GM18517 (cell line): ENCODE data around the gene IGFL1.
"Not testable (repeated sequence)": the region's sequence is repeated elsewhere in the genome, so short reads cannot be mapped to it uniquely, and the experiment has no call there.

Experiments used
- ATAC-seq: cut with Tn5 transposase; IDR thresholded peaks from one replicate; pipeline ENCODE4 v1.9.1; 2021; ENCODE audit warnings: mild to moderate bottlenecking, moderate library complexity; ENCODE audit not compliant: unreplicated experiment

Gene IGFL1

DNA sequence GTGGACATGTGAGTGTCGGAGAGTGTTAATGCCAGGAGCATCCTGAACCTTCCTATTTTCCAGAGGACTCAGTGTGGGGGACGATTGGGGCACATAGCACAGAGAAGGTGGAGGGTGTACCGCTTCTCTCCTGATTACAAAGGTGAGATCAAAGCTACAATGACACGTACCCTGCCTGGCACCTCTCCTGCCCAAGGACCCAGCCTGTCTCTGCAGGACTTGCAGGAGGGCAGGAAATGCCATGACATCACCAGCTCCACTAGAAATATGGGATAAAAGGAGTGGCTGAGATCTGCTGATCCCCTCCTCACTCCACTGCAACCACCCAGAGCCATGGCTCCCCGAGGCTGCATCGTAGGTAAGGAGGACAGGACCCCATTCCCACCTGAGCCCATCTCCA is at the start of gene IGFL1:
TSS of gene IGFL1 (plus strand) at position 301 of the 400 bp plus-strand sequence. CDS start at position 334, 33 bp downstream.
- no peak for ATAC-seq

GRCh38 chr19:46180701-46181387 is 48.7 kb upstream of the IGFL1 start:
- no peak for ATAC-seq

DNA sequence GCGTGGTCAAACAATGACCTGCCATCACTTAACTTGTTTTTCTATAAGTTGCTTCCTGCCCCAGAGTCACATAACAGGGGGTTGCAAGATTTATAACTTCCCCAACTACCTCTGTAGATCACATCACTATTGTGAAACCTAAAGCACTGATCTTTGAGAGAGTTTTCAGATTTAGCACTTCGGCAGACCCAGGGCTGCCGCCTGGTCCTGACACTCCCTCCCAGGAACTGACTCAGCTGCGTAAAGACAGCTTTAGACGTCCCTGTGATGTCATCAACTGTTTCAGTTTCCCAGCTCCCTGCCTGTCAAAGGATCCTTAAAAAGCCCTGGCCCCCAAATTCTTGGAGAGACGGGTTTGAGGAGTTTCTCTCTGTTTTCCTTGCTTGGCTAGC is 48.2 kb upstream of the IGFL1 start:
- ATAC-seq: no peak

DNA sequence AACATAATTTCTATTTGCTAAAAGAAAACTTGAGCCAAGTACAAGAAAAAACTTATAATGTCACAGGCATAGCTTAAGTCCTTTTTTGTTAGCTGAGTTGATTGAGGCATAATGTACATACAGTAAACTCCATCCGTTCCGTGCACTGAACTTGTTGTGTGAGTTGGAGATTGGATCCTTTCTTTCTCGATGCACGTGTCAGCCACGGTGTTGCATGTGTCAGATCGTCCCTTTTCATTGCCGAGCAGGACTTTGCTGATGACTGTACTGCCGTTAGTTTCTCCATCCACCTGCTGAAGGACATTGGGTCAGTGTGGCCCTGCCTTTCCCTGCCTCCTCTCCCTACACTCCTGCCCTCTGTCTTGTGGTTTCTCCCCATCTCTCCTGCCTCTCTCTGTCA is 47.1 kb upstream of the IGFL1 start:
- no peak for ATAC-seq

- not testable (repeated sequence) for ATAC-seq
Measured at GRCh38 chr19:46184775-46185710, 44.5 kb upstream of the IGFL1 start.

DNA sequence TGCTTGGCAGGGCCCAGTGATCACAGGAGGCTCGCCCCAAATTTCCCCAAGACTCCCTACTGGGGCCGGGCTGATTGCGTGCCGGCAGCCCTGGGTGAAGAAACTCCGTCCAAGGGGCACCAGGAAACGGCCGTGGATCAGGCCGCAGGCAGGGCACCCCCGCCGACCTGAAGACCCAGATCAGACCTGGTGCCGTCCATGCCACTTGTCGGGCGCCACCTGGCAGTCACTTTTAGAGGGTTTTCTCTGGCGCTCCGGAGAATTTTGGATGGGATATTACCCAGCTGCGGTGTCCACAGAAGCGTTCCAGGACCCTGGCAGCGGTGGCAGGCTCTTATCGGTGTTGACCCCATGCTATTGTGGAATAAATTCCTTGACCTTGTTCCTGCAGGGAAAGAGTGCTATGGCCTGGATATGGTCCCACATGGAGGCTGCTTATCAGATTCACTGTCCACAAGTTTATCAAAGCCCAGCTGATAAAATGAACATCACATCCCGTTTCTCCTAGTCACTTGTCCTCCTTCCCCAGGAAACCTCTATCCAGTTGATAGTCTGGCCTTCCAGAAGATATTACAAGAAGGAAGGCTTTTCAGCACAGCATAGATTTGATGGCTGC is 43.3 kb upstream of the IGFL1 start:
- ATAC-seq: no peak

GRCh38 chr19:46186717-46187101 is 42.8 kb upstream of the IGFL1 start:
- no peak for ATAC-seq

DNA sequence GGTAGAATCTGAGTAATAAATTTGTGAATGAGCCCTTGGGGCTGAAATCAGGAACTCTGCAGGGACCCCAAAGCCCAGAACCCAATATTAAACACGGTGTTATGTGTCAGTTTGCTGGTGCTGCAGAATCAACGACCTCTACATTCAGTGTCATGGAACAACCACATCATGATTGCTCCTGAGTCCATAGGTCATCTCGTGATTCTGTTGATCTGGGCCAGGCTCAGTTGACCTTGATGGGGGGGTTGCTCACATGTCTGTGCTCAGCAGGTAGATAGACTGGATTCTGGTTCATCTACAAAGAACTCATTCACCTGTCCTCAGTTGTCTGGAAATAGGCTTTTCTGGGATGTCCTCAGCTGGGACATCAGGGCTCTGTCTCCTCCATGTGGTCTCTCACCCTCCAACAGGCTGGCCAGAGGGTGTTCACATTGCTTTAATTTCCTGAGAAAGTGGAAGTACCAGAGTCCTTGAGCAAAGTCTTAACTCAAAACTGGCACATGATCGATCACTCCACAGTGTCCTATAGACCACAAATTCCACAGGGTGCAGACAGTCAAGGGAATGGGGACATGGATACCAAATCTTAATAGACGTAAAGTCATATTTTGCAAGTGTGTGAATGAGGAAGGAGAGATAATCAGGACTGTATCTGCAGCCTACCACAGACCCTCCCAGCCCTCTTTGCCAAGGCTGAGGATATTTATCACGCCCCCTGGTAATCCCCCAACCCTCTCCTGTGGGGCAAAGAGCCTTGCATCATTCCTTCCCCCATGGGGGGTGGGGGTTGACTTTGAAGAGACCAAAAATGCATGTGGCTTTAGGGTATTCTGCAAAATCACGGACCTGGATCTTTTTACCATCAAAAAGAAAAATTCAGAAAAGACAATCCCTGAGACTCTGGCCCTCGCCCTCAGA is 39.3 kb upstream of the IGFL1 start:
- ATAC-seq: no peak

- no peak for ATAC-seq
Measured at GRCh38 chr19:46191356-46191755, 38.2 kb upstream of the IGFL1 start.

GRCh38 chr19:46191972-46192371 is 37.6 kb upstream of the IGFL1 start:
- no peak for ATAC-seq

GRCh38 chr19:46192626-46192991 is 36.9 kb upstream of the IGFL1 start:
- ATAC-seq: not testable (repeated sequence)

DNA sequence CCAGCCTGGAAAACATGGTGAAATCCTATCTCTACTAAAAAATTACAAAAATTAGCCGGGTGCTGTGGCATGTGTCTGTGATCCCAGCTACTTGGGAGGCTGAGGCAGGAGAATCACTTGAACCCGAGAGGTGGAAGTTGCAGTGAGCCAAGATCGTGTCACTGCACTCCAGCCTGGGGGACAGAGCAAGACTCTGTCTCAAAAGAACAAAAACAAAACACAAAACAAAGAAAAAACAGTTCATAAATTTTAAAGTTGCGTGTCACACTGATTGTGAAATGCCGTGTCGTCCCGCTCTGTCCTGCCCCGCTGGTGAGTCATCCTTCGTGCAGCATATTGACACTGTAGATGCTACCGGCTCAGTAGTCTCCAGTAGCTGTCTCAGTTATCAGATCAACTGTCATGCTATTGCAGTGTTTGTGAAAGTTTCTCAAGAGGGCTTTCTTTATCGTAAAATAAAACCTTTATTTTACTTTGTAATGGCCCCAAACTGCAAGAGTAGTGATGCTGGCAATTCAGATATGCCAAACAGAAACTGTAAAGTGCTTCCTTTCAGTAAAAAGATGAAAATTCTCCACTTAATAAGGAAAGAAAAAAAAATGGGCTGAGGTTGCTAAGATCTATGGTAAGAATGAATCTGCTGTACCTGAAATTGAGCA is 36.4 kb upstream of the IGFL1 start:
- ATAC-seq: no peak

DNA sequence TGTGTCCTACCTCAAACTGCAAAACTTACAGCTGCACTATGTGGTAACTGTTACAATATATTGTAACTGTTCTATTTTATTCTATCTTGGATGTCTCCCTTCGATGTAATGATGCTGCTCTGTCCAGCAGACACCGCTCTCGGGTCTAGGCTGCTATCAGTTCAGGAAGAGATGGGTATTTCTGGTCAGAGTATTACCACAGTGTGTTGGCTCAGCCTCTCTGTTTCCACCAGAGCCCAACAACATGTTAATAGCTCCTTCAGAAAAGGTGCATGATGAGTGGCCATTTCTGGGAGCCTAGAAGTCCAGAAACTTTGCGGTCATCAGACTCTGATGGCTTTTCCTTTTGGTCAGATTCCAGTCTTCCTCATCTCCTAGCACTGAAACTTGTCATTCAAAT is 35.9 kb upstream of the IGFL1 start:
- no peak for ATAC-seq

- ATAC-seq: no peak
Measured at GRCh38 chr19:46195104-46195503, 34.4 kb upstream of the IGFL1 start.

DNA sequence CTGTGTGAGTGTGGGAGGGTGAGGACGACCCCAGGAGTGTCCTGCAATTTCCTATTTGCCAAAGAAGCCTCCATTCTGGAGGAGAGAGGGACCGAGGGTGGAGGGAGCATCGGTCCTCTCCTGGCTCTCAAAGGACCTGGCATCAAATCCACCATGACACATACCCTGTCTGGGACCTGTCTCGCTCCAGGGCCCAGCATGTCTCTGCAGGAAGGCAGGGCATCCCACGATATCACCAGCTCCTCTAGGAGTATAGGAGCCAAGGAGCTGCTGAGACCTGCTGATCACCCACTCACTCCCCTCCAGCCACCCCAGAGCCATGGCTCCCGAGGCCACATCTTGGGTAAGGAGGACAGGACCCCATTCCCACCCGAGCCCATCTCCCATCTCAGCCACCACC is 33.6 kb upstream of the IGFL1 start:
- ATAC-seq: not testable (repeated sequence)

DNA sequence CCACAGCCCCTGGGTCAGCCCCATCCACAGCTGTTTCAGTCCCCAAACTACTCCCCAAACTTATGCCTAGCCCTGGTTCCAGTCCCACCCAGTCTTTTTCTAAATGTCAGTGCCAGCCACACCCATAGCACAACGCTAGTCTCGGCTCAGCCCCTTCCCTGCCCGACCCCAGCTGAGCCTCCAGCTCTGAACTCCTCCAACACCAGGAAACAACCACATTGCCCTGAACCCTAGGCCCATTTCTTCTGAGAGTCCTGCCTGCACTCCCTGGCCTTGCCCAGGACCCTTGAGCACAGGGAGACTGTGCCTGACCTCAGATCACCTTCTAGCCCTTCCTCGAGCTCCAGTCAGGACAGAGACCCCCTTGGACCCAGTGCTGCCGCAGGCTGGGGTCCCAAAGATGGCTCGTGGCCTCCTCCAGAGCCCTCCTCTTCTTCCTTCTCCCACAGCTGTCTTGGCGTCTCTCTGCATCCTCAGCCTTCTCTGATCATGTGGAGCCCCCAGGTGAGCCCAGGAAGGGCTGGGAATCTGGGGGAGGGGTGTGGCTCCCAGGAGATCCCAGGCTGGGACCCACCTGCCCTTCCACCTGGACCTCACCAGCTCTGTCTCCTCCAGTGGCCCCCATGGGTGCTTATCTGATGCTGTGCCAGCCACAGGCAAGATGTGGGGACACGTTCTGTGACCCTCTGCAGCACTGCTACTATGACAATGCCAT is 33.0 kb upstream of the IGFL1 start:
- no peak for ATAC-seq

GRCh38 chr19:46197314-46198070 is 32.0 kb upstream of the IGFL1 start:
- no peak for ATAC-seq

DNA sequence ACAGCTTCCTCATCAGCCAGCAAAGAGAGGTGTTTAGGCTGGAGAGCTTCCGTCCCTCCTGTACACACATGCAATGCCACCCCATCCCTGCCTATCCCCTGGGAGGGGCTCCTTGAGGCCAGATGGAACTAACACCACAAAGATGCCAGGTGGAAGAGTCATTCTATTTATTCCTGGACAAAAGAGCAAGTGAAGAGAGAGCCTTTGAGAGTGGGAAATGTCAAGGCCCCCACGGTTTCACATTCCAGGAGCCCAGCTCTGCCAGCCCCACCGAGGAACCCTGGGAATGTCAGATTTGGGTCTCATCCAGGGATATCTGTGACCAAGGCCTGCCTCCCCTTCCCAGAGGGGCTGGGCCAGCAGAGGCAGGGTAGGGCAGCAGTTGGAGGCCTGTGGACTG is 30.8 kb upstream of the IGFL1 start:
- ATAC-seq: no peak
